Measurements from ENCODE around the gene SUSD4.

Gene SUSD4

DNA sequence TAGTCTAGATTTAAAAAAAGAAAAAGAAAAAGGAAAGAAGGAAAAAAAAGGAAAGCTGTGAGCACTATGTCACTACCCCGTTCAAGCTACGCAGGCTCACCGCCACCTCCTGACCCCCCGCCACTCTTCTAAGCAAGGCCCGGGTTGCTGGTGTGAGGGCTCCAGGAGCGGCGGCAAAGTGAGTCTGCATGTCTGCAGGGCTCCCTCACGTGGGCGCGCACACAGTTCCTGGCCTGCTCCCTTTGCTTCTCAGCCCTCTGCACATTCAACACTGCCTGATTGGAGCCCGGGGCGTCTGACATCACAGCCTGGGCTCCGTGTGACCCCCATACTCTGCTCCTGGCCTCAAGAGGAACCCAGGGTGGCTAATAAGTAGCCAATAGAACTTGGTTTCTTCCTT lies 139.5 kb downstream of the SUSD4 start:
- TF ChIP-seq, protein P1, sequence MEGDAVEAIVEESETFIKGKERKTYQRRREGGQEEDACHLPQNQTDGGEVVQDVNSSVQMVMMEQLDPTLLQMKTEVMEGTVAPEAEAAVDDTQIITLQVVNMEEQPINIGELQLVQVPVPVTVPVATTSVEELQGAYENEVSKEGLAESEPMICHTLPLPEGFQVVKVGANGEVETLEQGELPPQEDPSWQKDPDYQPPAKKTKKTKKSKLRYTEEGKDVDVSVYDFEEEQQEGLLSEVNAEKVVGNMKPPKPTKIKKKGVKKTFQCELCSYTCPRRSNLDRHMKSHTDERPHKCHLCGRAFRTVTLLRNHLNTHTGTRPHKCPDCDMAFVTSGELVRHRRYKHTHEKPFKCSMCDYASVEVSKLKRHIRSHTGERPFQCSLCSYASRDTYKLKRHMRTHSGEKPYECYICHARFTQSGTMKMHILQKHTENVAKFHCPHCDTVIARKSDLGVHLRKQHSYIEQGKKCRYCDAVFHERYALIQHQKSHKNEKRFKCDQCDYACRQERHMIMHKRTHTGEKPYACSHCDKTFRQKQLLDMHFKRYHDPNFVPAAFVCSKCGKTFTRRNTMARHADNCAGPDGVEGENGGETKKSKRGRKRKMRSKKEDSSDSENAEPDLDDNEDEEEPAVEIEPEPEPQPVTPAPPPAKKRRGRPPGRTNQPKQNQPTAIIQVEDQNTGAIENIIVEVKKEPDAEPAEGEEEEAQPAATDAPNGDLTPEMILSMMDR (IDR thresholded peaks at IDR 0.05; ENCODE audit: extremely low read depth, missing control alignments): no peak
- no peak for DNase-seq (ENCODE audit: low spot score)

DNA sequence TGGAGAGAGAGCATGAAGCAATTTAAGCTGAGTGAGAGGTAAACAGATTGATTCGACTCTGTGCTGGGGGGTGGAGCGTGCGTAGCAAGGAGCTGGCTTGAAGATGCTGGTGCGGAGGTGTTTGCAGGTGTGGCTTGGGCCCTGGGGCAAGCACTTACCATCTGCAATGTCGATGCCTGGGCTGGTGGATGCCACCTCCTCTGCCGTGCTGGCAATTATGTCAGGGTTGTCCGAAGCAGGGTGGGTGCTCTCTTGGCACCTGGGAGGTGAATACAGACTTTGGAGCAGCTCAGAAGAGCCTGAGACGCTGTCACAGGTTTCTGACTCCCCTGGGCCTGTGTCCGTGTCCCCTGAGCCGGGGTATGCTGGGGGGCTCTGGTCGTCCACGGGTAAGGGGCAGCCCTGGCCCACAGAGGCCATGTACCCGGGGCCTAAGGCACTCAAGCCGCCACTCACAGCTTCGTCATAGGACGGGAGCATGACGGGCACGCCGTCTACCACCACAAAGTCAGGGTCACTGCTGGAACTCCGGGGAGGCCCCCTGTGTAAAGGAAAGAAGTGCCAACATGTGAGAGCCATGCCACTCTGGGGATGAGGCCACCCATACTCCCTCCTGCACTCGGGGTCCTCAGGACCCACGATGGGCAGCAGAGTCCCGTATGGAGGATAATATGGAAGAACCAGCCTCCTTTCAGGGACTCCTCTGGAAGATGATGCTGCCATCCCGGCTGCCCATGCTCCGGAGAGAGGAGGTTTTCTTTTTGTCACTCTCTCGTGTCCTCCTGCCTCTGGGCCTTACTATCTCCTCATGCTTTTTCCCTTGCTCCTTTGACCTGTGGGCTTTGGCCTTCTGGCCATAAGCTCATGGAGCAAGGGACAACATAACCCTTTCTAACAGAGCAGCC lies 140.6 kb downstream of the SUSD4 start:
- no peak for DNase-seq (ENCODE audit: low spot score)
- TF ChIP-seq, protein P1 (IDR thresholded peaks at IDR 0.05; ENCODE audit: extremely low read depth, missing control alignments): no peak

DNA sequence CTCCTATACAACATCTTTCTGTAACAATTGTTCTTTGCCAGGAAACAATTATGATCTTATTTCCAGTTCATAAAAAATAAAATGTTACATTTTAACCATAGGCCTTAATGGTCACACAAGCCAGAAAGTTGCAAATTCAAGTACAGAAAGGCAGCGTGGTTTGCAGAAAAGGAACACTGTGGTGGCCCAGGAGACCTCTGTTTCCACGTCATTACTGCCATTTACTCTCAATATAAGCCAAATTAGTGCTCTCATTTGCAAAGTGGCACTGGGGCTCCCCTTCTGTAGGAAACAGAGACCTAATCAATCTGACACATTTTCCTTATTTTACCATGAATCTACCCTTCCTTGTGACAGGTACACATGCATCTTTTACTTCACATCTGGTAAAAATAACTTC lies 141.6 kb downstream of the SUSD4 start:
- TF ChIP-seq, protein P1 (IDR thresholded peaks at IDR 0.05; ENCODE audit: extremely low read depth, missing control alignments): no peak

DNA sequence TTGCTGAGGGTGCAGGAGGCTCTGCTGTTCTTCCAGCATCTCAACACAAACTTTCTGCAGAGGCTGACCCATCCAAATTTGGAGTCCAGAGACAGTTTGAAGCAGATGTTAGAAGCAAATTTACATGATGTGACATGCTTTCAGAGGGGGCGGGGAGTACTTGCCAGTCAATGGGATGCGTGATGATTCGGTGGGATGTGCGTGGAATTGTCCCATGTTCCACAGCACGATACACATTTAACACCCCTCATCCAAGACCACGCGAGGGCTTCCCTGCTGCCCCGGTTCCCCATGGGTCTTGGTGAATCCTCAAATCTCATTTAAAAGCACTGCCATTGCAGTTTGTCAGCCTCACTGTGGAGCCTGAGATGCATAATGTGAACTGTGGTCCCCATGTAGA lies 142.3 kb downstream of the SUSD4 start:
- DNase-seq (ENCODE audit: low spot score): no peak
- TF ChIP-seq, protein P1 (IDR thresholded peaks at IDR 0.05; ENCODE audit: extremely low read depth, missing control alignments): no peak

More for the DNA sequence above, 141.6 kb downstream of the SUSD4 start:
- DNase-seq (ENCODE audit: low spot score): no peak

DNA sequence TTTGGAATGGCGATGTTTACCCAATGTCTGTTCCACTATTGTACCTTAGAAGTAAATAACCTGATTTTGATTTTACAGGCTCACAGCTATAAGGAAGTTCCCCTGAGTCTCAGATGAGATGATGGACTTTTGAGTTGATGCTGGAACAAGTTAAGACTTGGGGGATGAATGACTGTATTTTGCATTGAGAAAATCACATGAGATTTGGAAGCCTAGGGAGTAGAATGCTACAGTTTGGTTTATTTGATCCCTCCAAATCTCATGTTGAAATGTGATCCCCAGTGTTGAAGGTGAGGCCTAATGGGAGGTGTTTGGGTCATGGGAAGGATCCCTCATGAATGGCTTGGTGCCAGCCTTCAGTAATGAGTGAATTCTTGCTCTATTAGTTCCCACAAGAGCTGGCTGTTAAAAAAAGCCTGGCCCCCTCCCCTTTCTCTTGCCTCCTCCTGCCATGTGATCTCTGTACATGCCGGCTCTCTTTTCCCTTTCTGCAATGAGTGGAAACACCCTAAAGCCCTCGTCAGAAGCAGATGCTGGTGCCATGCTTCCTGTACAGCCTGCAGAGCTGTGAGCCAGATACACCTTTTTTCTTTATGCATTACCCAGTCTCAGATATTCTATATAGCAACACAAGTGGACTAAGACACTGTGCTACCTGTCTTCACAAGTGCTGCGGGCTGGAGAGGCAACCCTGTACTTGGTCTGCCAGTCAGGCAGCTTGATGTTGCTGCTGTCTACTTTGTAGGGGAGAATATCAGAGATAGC lies 143.9 kb downstream of the SUSD4 start:
- TF ChIP-seq, protein P1 (IDR thresholded peaks at IDR 0.05; ENCODE audit: extremely low read depth, missing control alignments): no peak
- no peak for DNase-seq (ENCODE audit: low spot score)

DNA sequence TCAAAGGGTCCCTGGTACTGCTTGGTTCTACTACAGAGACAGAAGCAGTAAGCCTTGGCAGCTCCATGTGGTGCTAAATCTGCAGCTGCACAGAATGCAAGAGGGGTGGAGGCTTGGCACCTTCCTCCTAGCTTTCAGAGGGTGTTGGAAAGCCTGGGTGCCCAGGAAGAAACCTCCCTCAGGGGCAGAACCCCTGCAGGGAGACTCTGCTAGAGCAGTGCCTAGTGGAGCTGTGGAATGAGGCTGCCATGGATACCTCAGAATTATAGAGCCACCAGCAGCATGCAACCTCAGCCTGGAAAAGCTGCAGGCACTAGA lies 144.7 kb downstream of the SUSD4 start:
- TF ChIP-seq, protein P1 (IDR thresholded peaks at IDR 0.05; ENCODE audit: extremely low read depth, missing control alignments): no peak
- no peak for DNase-seq (ENCODE audit: low spot score)

DNA sequence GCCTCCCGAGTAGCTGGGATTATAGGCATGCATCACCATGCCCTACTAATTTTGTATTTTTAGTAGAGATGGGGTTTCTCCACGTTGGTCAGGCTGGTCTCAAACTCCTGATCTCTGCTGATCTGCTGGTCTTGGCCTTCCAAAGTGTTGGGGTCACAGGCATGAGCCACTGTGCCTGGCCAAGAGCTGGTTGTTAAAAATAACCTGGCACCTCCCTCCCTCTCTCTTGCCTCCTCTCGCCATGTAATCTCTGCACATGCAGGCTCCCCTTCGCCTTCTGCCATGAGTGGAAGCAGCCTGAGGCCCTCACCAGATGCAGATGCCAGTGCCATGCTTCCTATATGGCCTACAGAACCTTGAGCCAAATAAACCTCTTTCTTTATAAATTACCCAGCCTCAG lies 146.2 kb downstream of the SUSD4 start:
- DNase-seq (ENCODE audit: low spot score): no peak
- TF ChIP-seq, protein P1 (IDR thresholded peaks at IDR 0.05; ENCODE audit: extremely low read depth, missing control alignments): no peak

Data from GM20000 (cell line).